Measurements from ENCODE around the gene LAMTOR4. TPM values are rescaled to one million over a fixed set of nuclear protein-coding genes. Genes with fewer than 3 reads are reported as not detected.

LAMTOR4 gene
- total and polyA plus RNA-seq, 2 of the 13 experiments (the other 11 are each of a cell fraction or from before 2014, with no cell fraction given), result 115 to 118 TPM

DNA sequence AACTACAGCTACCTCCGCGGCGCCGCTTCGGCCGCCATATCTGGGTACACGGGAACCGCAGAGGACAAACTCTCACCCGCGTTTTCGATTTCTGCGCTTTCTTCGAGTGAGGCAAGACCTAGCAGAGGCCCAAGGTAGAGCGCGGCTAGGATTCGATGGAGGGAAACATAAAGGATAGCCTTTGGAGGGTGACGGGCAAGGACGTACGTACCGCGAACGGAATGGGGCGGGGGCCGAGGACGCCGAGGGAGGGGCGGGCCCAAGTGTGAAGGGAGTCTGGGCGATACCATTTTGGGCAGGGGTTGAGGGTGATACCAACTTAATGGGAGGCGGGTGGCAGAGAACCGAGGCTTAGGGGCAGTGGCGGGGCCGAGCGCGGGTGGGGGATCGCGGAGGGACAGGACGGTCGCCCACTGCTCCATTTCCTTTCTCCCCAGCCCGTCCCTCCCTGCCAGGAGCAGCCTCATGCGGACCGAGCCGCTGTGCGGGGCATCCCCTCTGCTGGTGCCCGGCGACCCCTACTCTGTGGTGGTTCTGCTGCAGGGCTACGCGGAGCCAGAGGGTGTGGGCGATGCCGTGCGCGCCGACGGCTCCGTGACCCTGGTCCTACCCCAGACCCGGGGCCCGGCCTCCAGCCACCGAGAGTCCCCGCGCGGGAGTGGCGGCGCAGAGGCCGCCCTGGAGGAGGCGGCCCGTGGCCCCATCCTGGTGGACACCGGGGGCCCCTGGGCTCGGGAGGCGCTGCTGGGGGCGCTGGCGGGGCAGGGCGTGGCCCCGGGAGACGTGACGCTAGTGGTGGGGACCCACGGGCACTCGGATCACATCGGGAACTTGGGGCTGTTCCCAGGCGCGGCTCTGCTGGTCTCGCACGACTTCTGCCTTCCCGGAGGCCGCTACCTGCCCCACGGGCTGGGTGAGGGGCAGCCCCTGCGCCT is 21.5 kb upstream of the LAMTOR4 start, which contains the start of gene MBLAC1 (continued):
- TF ChIP-seq PRDM10 (CRISPR knock-in tag; IDR thresholded peaks at IDR 0.05; ENCODE audit: low read depth), result peak; percentile 100
- peak; percentile 18; the same call in 1 of the 2 replicates for TF ChIP-seq GATAD1 (CRISPR knock-in tag; IDR thresholded peaks at IDR 0.05)
- TF ChIP-seq HOXD1 (CRISPR knock-in tag; IDR thresholded peaks at IDR 0.05), result peak; percentile 19; the same call in 1 of the 2 replicates
- no peak for TF ChIP-seq ZBTB42 (CRISPR knock-in tag; IDR thresholded peaks at IDR 0.05)
- 0 out of 2 replicates have a peak, but pooled peaks have one; percentile 5 for TF ChIP-seq JUN (CRISPR knock-in tag; IDR thresholded peaks at IDR 0.05)
- peak; percentile 77; the same call in 1 of the 2 replicates for TF ChIP-seq SAP130 (CRISPR knock-in tag; IDR thresholded peaks at IDR 0.05; ENCODE audit: low read depth)
- peak; percentile 52 for TF ChIP-seq ASH2L (IDR thresholded peaks at IDR 0.05; ENCODE audit: insufficient read length, low read depth, low read length)
- 0 out of 2 replicates have a peak, but pooled peaks have one; percentile 9 for TF ChIP-seq TEAD2 (CRISPR knock-in tag; IDR thresholded peaks at IDR 0.05)
- TF ChIP-seq ZNF138 (CRISPR knock-in tag; IDR thresholded peaks at IDR 0.05; ENCODE audit: low read depth), result no peak
- no peak for TF ChIP-seq BCL6 (CRISPR knock-in tag; IDR thresholded peaks at IDR 0.05)
- no peak for TF ChIP-seq ZNF121 (CRISPR knock-in tag; IDR thresholded peaks at IDR 0.05)
- TF ChIP-seq BRCA1 (CRISPR knock-in tag; IDR thresholded peaks at IDR 0.05), result peak; percentile 79; the same call in 1 of the 2 replicates
- TF ChIP-seq ZNF687 (CRISPR knock-in tag; IDR thresholded peaks at IDR 0.05), result peak; percentile 80
- no peak for TF ChIP-seq PREB (CRISPR knock-in tag; IDR thresholded peaks at IDR 0.05)
- 0 out of 2 replicates have a peak, but pooled peaks have one; percentile 37 for TF ChIP-seq ZNF615 (CRISPR knock-in tag; IDR thresholded peaks at IDR 0.05; ENCODE audit: borderline replicate concordance)
- TF ChIP-seq NCOA2 (CRISPR knock-in tag; IDR thresholded peaks at IDR 0.05), result peak; percentile 20; the same call in 1 of the 2 replicates
- TF ChIP-seq, protein P1, sequence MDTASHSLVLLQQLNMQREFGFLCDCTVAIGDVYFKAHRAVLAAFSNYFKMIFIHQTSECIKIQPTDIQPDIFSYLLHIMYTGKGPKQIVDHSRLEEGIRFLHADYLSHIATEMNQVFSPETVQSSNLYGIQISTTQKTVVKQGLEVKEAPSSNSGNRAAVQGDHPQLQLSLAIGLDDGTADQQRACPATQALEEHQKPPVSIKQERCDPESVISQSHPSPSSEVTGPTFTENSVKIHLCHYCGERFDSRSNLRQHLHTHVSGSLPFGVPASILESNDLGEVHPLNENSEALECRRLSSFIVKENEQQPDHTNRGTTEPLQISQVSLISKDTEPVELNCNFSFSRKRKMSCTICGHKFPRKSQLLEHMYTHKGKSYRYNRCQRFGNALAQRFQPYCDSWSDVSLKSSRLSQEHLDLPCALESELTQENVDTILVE (CRISPR knock-in tag; IDR thresholded peaks at IDR 0.05), result no peak
- TF ChIP-seq ATF7-NPFF (CRISPR knock-in tag; IDR thresholded peaks at IDR 0.05; ENCODE audit: low read depth), result 0 out of 2 replicates have a peak, but pooled peaks have one; percentile 46
- TF ChIP-seq ZNF17 (CRISPR knock-in tag; IDR thresholded peaks at IDR 0.05), result no peak
